ENCODE results near the gene CDK11B.

DNA sequence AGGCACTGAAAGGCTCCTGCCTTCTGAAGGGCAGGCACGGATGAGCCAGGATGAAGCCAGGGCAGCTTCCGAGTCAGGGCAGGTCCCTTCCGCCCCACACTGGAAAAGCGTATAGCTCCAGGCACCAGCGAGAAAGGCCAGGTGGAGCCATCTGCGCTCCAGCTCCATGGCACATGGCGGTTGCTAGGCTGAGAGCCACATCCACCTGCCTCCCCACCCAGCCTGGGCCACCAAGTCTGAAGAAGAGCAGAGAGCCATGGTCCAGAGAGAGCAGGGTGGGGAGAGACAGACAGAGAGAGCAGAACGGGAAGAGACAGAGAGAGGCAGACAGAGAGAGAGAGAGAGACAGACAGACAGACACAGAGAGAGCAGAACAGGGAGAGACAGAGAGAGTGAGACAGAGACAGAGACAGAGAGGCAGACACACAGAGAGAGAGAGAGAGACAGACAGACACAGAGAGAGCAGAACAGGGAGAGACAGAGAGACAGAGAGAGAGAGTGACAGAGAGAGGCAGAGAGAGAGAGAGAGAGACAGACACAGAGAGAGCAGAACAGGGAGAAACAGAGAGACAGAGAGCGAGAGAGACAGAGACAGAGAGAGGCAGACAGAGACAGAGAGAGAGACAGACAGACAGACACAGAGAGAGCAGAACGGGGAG lies 64.1 kb downstream of the CDK11B start:
- TF ChIP-seq, protein P1, sequence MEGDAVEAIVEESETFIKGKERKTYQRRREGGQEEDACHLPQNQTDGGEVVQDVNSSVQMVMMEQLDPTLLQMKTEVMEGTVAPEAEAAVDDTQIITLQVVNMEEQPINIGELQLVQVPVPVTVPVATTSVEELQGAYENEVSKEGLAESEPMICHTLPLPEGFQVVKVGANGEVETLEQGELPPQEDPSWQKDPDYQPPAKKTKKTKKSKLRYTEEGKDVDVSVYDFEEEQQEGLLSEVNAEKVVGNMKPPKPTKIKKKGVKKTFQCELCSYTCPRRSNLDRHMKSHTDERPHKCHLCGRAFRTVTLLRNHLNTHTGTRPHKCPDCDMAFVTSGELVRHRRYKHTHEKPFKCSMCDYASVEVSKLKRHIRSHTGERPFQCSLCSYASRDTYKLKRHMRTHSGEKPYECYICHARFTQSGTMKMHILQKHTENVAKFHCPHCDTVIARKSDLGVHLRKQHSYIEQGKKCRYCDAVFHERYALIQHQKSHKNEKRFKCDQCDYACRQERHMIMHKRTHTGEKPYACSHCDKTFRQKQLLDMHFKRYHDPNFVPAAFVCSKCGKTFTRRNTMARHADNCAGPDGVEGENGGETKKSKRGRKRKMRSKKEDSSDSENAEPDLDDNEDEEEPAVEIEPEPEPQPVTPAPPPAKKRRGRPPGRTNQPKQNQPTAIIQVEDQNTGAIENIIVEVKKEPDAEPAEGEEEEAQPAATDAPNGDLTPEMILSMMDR (IDR thresholded peaks at IDR 0.05): no peak
- no peak for TF ChIP-seq POLR2A (IDR thresholded peaks at IDR 0.05)

Measured in tibial nerve (tissue), 3 donors.